ENCODE measurements around the gene AQP6.

GRCh38 chr12:49975318-49975761 lies 2.6 kb downstream of the AQP6 start:
- TF ChIP-seq CTCF (IDR thresholded peaks at IDR 0.05; ENCODE audit: borderline replicate concordance, extremely low read depth, low read length, poor library complexity, severe bottlenecking) (no peak), EZH2 (IDR thresholded peaks at IDR 0.05; ENCODE audit: borderline replicate concordance, low read depth, low read length, severe bottlenecking) (no peak)
